Measurements from ENCODE around the gene EFCAB8. TPM values are rescaled to one million over a fixed set of nuclear protein-coding genes. Genes with fewer than 3 reads are reported as not detected.
"Not testable (repeated sequence)": the region's sequence is repeated elsewhere in the genome, so short reads cannot be mapped to it uniquely, and the experiment has no call there.

EFCAB8 gene
- total and polyA plus RNA-seq, 9 donors = 0.08 to 0.20 TPM; not detected in 7

DNA sequence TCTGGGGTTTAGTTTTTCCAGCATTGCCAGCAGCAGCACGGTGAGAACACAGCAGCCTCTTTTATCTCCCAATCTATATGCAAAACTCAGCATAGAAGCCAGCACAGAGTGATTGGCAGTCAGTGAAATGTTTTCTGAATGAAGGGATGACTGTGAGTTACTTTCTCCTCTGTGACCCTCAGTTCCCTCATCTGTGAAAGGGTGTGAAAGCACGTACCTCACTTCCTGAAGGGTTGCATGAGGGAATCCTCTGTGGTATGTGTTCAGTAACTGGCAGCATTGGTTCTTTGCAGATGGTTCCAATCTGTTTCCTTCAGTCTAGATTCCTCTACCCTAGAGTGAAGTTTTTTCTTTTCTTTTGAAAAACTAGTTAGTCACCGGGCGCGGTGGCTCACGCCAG lies 40.0 kb downstream of the EFCAB8 start:
- 66 to 70% (median 70%) methylated on average over 6 of the region's 6 CpGs for WGBS, 3 donors

DNA sequence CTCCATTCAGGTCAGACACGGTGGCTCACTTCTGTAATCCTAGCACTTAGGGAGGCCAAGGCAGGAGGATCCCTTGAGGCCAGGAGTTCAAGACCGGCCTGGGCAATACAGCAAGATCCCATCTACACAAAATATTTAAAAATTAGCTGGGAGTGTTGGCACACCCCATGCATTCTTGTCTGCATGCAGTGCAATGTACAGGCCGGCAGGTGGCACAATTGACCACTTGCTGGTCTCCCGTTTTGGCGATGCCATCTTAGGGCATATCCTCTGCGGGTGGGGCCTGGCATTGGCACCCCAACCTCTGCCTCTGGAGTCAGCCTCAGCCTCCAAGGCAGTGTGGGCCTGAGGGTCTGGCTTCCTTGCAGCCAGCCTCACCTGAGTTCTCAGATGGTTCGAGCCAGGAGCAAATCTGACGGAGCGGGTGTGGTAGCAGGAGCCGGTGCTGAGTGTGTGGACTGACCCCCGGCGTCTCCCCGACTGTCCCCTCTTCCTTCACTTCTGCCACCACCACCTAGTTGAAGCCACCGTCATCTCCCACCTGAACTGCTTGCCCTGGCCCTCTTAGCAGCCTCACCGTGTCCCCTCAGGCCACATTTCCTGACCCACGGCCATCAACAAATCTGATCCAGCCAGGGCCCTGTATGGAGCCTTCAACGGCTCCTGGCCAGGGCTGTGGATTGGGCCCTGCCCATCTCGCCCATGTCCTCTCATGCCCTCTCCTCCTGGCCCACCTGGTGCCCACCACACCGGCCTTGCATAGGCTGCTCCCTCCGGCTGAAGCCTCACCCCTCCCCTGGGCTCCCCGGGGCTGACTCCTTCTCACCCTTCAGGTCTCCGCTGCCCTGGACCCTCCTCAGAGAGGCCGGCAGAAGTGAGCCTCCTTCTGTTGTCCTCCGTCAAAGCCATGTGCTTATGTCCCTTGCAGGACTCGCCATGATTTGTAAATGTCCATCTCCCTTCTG lies 44.0 kb downstream of the EFCAB8 start:
- intact Hi-C loops (cut with DNase I) = loop anchor here in 1 of 4 donors (10.0 kb wide), 1 partner anchor 392 kb away; no protein-coding TSS in a partner anchor
- DNase-seq = peak in 2 of 5 donors; percentile 23 to 48
- Histone ChIP-seq H3K9me3 (no peaks in the 10 kb centered on the region), H3K27me3 (no peaks in the 10 kb centered on the region), H3K36me3 (no peaks in the 10 kb centered on the region), H3K4me3 (no peak overlapping the region), H3K4me1 (ENCODE audit: insufficient read depth) (no peaks in the 10 kb centered on the region), H3K27ac (no peak overlapping the region)
- TF ChIP-seq POLR2A (IDR thresholded peaks at IDR 0.05) = no peak
- TF ChIP-seq, protein P1, sequence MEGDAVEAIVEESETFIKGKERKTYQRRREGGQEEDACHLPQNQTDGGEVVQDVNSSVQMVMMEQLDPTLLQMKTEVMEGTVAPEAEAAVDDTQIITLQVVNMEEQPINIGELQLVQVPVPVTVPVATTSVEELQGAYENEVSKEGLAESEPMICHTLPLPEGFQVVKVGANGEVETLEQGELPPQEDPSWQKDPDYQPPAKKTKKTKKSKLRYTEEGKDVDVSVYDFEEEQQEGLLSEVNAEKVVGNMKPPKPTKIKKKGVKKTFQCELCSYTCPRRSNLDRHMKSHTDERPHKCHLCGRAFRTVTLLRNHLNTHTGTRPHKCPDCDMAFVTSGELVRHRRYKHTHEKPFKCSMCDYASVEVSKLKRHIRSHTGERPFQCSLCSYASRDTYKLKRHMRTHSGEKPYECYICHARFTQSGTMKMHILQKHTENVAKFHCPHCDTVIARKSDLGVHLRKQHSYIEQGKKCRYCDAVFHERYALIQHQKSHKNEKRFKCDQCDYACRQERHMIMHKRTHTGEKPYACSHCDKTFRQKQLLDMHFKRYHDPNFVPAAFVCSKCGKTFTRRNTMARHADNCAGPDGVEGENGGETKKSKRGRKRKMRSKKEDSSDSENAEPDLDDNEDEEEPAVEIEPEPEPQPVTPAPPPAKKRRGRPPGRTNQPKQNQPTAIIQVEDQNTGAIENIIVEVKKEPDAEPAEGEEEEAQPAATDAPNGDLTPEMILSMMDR (IDR thresholded peaks at IDR 0.05) = peak in 2 of 3 donors; percentile 14 to 32
- no peak for TF ChIP-seq EP300 (IDR thresholded peaks at IDR 0.05)
- WGBS, 3 donors = 60 to 67% (median 65%) methylated on average over 25 of the region's 25 CpGs

More for the DNA sequence above, 40.0 kb downstream of the EFCAB8 start:
- TF ChIP-seq, protein P1 (IDR thresholded peaks at IDR 0.05) = no peak
- TF ChIP-seq POLR2A (IDR thresholded peaks at IDR 0.05) (no peak), EP300 (IDR thresholded peaks at IDR 0.05) (no peak)
- no peaks in the 10 kb centered on the region for H3K9me3 ChIP-seq
- no peak overlapping the region for H3K4me3 ChIP-seq
- H3K36me3 ChIP-seq = no peaks in the 10 kb centered on the region
- no peaks in the 10 kb centered on the region for H3K4me1 ChIP-seq (ENCODE audit: insufficient read depth)
- no peaks in the 10 kb centered on the region for H3K27me3 ChIP-seq
- intact Hi-C loops (cut with DNase I) = no loop called here
- no peak overlapping the region for H3K27ac ChIP-seq
- DNase-seq = no peak

DNA sequence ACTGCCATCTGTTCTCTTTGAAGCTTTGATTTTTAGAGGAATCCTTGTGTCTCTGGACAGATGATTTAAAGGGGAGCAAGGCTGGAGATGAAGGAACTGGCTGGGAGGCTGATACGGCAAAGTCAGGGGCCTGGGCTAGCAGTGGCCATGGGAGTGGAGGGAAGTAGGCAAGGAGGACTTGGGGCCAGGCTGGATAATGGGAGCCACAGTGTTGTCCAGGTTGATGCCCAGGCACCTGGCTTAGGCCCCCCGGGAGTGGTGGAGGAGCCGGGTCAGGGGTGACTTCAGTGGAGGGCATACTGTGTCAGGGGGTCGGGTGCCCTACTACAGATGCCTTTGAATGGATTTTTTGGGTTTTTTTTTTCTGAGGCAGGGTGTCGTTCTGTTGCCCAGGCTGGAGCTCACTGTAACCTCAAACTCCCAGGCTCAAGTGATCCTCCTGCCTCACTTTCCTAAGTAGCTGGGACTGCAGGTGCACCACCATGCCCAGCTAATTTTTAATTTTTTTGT lies 45.0 kb downstream of the EFCAB8 start:
- Histone ChIP-seq H3K27ac (no peak overlapping the region), H3K36me3 (no peaks in the 10 kb centered on the region), H3K4me3 (no peak overlapping the region), H3K9me3 (no peaks in the 10 kb centered on the region), H3K4me1 (ENCODE audit: insufficient read depth) (no peaks in the 10 kb centered on the region), H3K27me3 (no peaks in the 10 kb centered on the region)
- DNase-seq = no peak
- WGBS, 3 donors = 80 to 88% (median 85%) methylated on average over 5 of the region's 5 CpGs
- TF ChIP-seq EP300 (IDR thresholded peaks at IDR 0.05) = no peak
- TF ChIP-seq POLR2A (IDR thresholded peaks at IDR 0.05) = no peak
- TF ChIP-seq, protein P1 (IDR thresholded peaks at IDR 0.05) = no peak
- intact Hi-C loops (cut with DNase I) = loop anchor here in 1 of 4 donors (10.0 kb wide), 1 partner anchor 391 kb away; no protein-coding TSS in a partner anchor

DNA sequence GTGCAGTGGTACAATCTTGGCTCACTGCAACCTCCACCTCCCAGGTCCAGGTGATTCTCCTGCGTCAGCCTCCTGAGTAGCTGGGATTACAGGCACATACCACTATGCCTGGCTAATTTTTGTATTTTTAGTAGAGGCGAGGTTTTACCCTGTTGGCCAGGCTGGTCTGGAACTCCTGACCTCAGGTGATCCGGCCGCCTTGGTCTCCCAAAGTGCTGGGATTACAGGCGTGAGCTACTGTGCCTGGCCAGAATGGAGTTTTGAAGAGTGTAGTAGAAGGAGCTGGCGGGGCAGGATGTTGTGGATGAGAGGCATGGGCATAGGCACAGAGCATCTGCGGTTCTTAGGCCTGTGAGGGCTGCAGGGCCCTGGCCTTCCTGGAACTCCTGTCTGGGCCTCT lies 46.0 kb downstream of the EFCAB8 start:
- H3K27ac ChIP-seq; H3K4me1 ChIP-seq (ENCODE audit: insufficient read depth); H3K36me3 ChIP-seq; H3K27me3 ChIP-seq; H3K4me3 ChIP-seq; DNase-seq; H3K9me3 ChIP-seq: not testable (repeated sequence)
- intact Hi-C loops (cut with DNase I) = loop anchor here in 1 of 4 donors (10.0 kb wide), 1 partner anchor 390 kb away; no protein-coding TSS in a partner anchor
- 88 to 94% (median 88%) methylated on average over 7 of the region's 7 CpGs for WGBS, 3 donors

Data from ovary (tissue), 9 donors.